Keratinocyte (primary cell): ENCODE data around the gene PSG4. TPM values are rescaled to one million over a fixed set of nuclear protein-coding genes. Genes with fewer than 3 reads are reported as not detected.
"Not testable (repeated sequence)": the region's sequence is repeated elsewhere in the genome, so short reads cannot be mapped to it uniquely, and the experiment has no call there.

Experiments
- DNase-seq: peaks from one replicate; pipeline ENCODE4 v3.0.0-alpha.2; 2011; ENCODE audit warnings: low read depth, missing footprints, low spot score
- FAIRE-seq: peaks from 2 replicates; lab custom pipeline; 2011; peaks lifted over from hg19 to GRCh38; lab: Jason Lieb, UNC
- H2AFZ ChIP-seq: 2 replicates; pipeline ENCODE4 v1.6.0; 2012; ENCODE audit warnings: low read length, control low read depth, inconsistent platforms; ENCODE audit not compliant: control insufficient read depth
- H3K27ac ChIP-seq: 2 replicates; pipeline ENCODE4 v1.5.1; 2011; ENCODE audit warnings: low read length; ENCODE audit not compliant: control insufficient read depth, insufficient read depth
- H3K27me3 ChIP-seq: 3 replicates; pipeline ENCODE4 v1.6.0; 2011; ENCODE audit warnings: low read length; ENCODE audit not compliant: control insufficient read depth, insufficient read depth; ENCODE audit errors: extremely low read depth
- H3K36me3 ChIP-seq, 2 experiments: 2 replicates in 1 of 2; 3 replicates in 1 of 2; pipeline ENCODE4 v1.5.1; 2011; ENCODE audit warnings: low read length in 2 of 2, mild to moderate bottlenecking in 1 of 2; ENCODE audit not compliant: control insufficient read depth in 2 of 2, insufficient read depth in 2 of 2; ENCODE audit errors: extremely low read depth in 1 of 2
- H3K4me1 ChIP-seq: 3 replicates; pipeline ENCODE4 v1.5.1; 2011; ENCODE audit warnings: low read length; ENCODE audit not compliant: control insufficient read depth, insufficient read depth; ENCODE audit errors: extremely low read depth
- H3K4me2 ChIP-seq: 3 replicates; pipeline ENCODE4 v1.6.0; 2011; ENCODE audit warnings: low read depth, low read length; ENCODE audit not compliant: control insufficient read depth, insufficient read depth; ENCODE audit errors: extremely low read depth
- H3K4me3 ChIP-seq, 3 experiments: fragments of 200-600 bp in 1 of 3; sonication (generic) in 1 of 3; 2 replicates in 2 of 3; 3 replicates in 1 of 3; pipeline ENCODE4 v1.5.1; 2011 to 2016; ENCODE audit warnings: low read length in 3 of 3, mild to moderate bottlenecking in 3 of 3, control low read depth in 2 of 3, inconsistent platforms in 1 of 3, low read depth in 1 of 3, mixed read lengths in 1 of 3, mixed run types in 1 of 3, moderate library complexity in 1 of 3; ENCODE audit not compliant: control insufficient read depth in 2 of 3, insufficient read depth in 2 of 3; ENCODE audit errors: extremely low read depth in 1 of 3
- H3K79me2 ChIP-seq: 2 replicates; pipeline ENCODE4 v1.6.0; 2012; ENCODE audit warnings: low read length; ENCODE audit not compliant: control insufficient read depth, insufficient read depth
- H3K9ac ChIP-seq: 3 replicates; pipeline ENCODE4 v1.6.0; 2011; ENCODE audit warnings: low read length; ENCODE audit not compliant: control insufficient read depth, insufficient read depth; ENCODE audit errors: extremely low read depth
- H3K9me1 ChIP-seq: 3 replicates; pipeline ENCODE4 v1.6.0; 2011; ENCODE audit warnings: low read length; ENCODE audit not compliant: control insufficient read depth, insufficient read depth; ENCODE audit errors: extremely low read depth
- H3K9me3 ChIP-seq: 2 replicates; pipeline ENCODE4 v1.5.1; 2012; ENCODE audit warnings: low read depth, low read length; ENCODE audit not compliant: control insufficient read depth
- H4K20me1 ChIP-seq: 3 replicates; pipeline ENCODE4 v1.6.0; 2011; ENCODE audit warnings: low read length; ENCODE audit not compliant: control insufficient read depth, insufficient read depth; ENCODE audit errors: extremely low read depth
- EZH2 ChIP-seq: IDR thresholded peaks from one replicate; pipeline ENCODE4 v1.6.1; 2012; ENCODE audit warnings: inconsistent platforms, mild to moderate bottlenecking, low read length, moderate library complexity
- dilution Hi-C: fragments of 300-500 bp; cut with MboI; formaldehyde crosslinking; loops from one replicate; pipeline ENCODE4 v1.7.0; 2020; ENCODE audit warnings: low sequenced_read_pairs; ENCODE audit not compliant: extremely low pct_ligation_motif_present
- polyA plus RNA-seq, 5 experiments: library from polyadenylated mRNA; depleted of rRNA in 3 of 5; stranded (reverse) in 3 of 5; stranded (forward) in 1 of 5; unstranded in 1 of 5; fragments of >200 nt; gene quantifications; 1 replicate in 1 of 5; 2 replicates in 3 of 5; 3 replicates in 1 of 5; pipeline versions ENCODE4 v1.2.1 to v1.2.3, GENCODE V29; 2011 to 2012; ENCODE audit warnings: missing spikeins in 2 of 5, low read depth in 1 of 5, low replicate concordance in 1 of 5
- TF ChIP-seq, protein P1 (sequence below), 3 experiments: IDR thresholded peaks in 1 of 3; conservative IDR thresholded peaks in 1 of 3; optimal IDR thresholded peaks in 1 of 3; 2 replicates in 2 of 3; 3 replicates in 1 of 3; pipeline versions ENCODE3 to v1.5.1; 2011; ENCODE audit warnings: low read length in 3 of 3, mild to moderate bottlenecking in 3 of 3, moderate library complexity in 2 of 3, control low read depth in 1 of 3, inconsistent platforms in 1 of 3; ENCODE audit not compliant: insufficient read depth in 2 of 3; ENCODE audit errors: extremely low read depth in 1 of 3

Gene PSG4
- polyA plus RNA-seq, 1 donor (not counting 4 experiments of a cell fraction or from before 2014, with no cell fraction given) = 0.10 TPM

DNA sequence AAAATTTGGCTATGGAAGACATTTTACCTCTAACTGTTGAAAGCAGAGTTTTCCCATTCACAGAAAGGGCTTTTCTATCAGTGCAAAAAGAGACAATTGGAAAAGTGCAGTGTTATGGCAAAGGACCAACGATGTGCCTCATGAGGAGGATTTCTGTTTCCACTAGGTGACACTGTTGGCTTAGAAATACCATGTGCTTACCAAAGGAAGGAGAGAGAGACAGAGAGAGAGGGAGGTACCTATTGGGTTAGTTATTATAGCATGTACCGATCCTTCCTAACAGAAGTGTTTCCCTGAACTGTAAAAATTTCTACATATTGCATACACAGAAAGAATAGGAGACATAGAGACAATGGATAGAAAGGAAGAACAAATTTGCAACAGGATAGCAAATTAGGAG lies 23.9 kb upstream of the PSG4 start:
- dilution Hi-C loops = no loop called here
- no peak for FAIRE-seq

DNA sequence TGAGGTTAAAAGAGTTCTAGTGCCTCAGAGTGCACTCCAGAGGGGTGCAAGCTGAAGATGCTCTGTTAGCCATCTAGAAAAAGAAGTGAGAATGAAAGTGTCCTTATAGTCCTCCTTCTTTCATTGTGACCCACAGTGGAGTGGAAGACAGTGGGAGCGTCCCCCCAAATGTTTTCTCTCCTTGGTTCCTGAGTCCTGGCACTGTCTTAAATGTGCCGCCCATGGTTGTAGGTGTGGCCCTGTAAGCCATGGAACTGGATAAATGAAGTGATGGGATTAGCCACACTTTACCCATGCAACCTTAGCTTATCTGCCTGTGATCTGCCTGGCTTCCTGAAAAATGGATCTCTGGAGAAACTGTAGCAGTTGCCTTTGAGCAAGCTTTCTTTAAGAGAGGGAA lies 23.3 kb upstream of the PSG4 start:
- H4K20me1 ChIP-seq, H3K9me1 ChIP-seq, H3K4me2 ChIP-seq, H3K27ac ChIP-seq, FAIRE-seq, H3K36me3 ChIP-seq, H3K4me1 ChIP-seq, H3K4me3 ChIP-seq, H3K9ac ChIP-seq, dilution Hi-C loops, H2AFZ ChIP-seq, DNase-seq, H3K27me3 ChIP-seq, H3K79me2 ChIP-seq, H3K9me3 ChIP-seq: not testable (repeated sequence)

More for the DNA sequence above, 23.9 kb upstream of the PSG4 start:
- H3K9me1 ChIP-seq = no peaks in the 10 kb centered on the region
- H3K9ac ChIP-seq = no peak overlapping the region
- no peak overlapping the region for H3K4me2 ChIP-seq
- DNase-seq = no peak
- H3K36me3 ChIP-seq = no peaks in the 10 kb centered on the region
- no peaks in the 10 kb centered on the region for H3K79me2 ChIP-seq
- H3K9me3 ChIP-seq = no peaks in the 10 kb centered on the region
- H2AFZ ChIP-seq = no peak overlapping the region
- no peak overlapping the region for H3K27ac ChIP-seq
- TF ChIP-seq, protein P1, sequence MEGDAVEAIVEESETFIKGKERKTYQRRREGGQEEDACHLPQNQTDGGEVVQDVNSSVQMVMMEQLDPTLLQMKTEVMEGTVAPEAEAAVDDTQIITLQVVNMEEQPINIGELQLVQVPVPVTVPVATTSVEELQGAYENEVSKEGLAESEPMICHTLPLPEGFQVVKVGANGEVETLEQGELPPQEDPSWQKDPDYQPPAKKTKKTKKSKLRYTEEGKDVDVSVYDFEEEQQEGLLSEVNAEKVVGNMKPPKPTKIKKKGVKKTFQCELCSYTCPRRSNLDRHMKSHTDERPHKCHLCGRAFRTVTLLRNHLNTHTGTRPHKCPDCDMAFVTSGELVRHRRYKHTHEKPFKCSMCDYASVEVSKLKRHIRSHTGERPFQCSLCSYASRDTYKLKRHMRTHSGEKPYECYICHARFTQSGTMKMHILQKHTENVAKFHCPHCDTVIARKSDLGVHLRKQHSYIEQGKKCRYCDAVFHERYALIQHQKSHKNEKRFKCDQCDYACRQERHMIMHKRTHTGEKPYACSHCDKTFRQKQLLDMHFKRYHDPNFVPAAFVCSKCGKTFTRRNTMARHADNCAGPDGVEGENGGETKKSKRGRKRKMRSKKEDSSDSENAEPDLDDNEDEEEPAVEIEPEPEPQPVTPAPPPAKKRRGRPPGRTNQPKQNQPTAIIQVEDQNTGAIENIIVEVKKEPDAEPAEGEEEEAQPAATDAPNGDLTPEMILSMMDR (optimal IDR thresholded peaks at IDR 0.05 in 1 of 3, IDR thresholded peaks at IDR 0.05 in 1 of 3, conservative IDR thresholded peaks at IDR 0.05 in 1 of 3; ENCODE audit: extremely low read depth in 1 of 3, insufficient read depth in 2 of 3, low read length in 3 of 3) = peak; percentile 21 to 40 (median 21)
- no peak for TF ChIP-seq EZH2
- H3K27me3 ChIP-seq = no peaks in the 10 kb centered on the region
- H4K20me1 ChIP-seq = no peaks in the 10 kb centered on the region
- H3K4me3 ChIP-seq = no peak overlapping the region
- H3K4me1 ChIP-seq = no peaks in the 10 kb centered on the region

DNA sequence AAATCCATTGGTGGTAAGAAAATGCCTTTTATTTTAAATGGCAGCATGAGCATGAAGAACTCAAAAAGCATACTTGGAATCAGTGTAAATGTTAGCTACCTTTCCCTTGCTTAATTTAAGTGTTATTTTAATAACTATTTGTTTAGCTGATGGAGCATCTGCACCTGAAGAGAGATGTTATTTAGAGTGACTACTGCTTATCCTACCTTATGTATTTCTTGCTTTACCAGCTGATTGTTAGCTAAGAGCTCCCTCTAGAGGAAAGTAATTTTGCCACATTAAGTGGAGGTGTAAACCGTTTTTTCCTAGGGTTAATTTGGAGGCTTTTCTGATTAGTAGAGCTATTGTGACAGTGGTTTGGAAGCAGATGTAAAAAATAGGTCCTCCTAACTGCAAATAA lies 21.5 kb upstream of the PSG4 start:
- H3K27ac ChIP-seq, H3K9me1 ChIP-seq, H3K36me3 ChIP-seq, H3K9ac ChIP-seq, H3K4me3 ChIP-seq, FAIRE-seq, dilution Hi-C loops, DNase-seq, H4K20me1 ChIP-seq, H3K9me3 ChIP-seq, H3K4me1 ChIP-seq, H2AFZ ChIP-seq, H3K79me2 ChIP-seq, H3K27me3 ChIP-seq, H3K4me2 ChIP-seq: not testable (repeated sequence)
